Endothelial cell of umbilical vein (primary cell): Measurements from ENCODE around the gene ZNF749. TPM values are rescaled to one million over a fixed set of nuclear protein-coding genes. Genes with fewer than 3 reads are reported as not detected.
A peak's percentile ranks its signal among the peaks of the same experiment; 100 is the strongest.

Experiments
- BruUV-seq: library from RNA; stranded (reverse); fragments of 400-500 nt; replicated peaks from 2 replicates; lab custom pipeline; 2021; lab: Mats Ljungman, UMichigan
- CTCF ChIA-PET: fragments of 300-600, 350-600 bp; sonication (Branson Sonifier 250); formaldehyde crosslinking; loops from one replicate; lab custom pipeline; 2021; ENCODE audit warnings: antibody characterized with exemption, inconsistent platforms; lab: Charles Lee
- POLR2A ChIA-PET: fragments of 300-600, 350-600 bp; sonication (Branson Sonifier 250); formaldehyde crosslinking; loops from one replicate; lab custom pipeline; 2021; ENCODE audit warnings: antibody characterized with exemption, inconsistent platforms; lab: Charles Lee
- DNase-seq: peaks from one replicate; pipeline ENCODE4 v3.0.0-alpha.2; 2011; ENCODE audit warnings: low read depth, low spot score
- FAIRE-seq: peaks from 2 replicates; lab custom pipeline; 2011; peaks lifted over from hg19 to GRCh38; lab: Jason Lieb, UNC
- H2AFZ ChIP-seq: 2 replicates; pipeline ENCODE4 v1.6.0; 2012; ENCODE audit warnings: low read depth, low read length, control low read depth, inconsistent platforms
- H3K27ac ChIP-seq: 2 replicates; pipeline ENCODE4 v1.5.1; 2011; ENCODE audit warnings: low read depth, mild to moderate bottlenecking, control low read depth, low read length, moderate library complexity; ENCODE audit not compliant: insufficient read depth
- H3K27me3 ChIP-seq, 2 experiments: 2 replicates each; pipeline versions ENCODE4 v1.6.0 to v1.6.1; 2011; ENCODE audit warnings: low read length in 2 of 2, mixed read lengths in 1 of 2; ENCODE audit not compliant: control insufficient read depth in 2 of 2, insufficient read depth in 2 of 2
- H3K36me3 ChIP-seq, 2 experiments: 2 replicates in 1 of 2; 3 replicates in 1 of 2; pipeline ENCODE4 v1.5.1; 2011; ENCODE audit warnings: low read length in 2 of 2, mild to moderate bottlenecking in 1 of 2, moderate library complexity in 1 of 2; ENCODE audit not compliant: control insufficient read depth in 2 of 2, insufficient read depth in 2 of 2; ENCODE audit errors: extremely low read depth in 1 of 2
- H3K4me1 ChIP-seq: 3 replicates; pipeline ENCODE4 v1.5.1; 2011; ENCODE audit warnings: mild to moderate bottlenecking, low read length; ENCODE audit not compliant: control insufficient read depth, insufficient read depth; ENCODE audit errors: extremely low read depth
- H3K4me2 ChIP-seq: 2 replicates; pipeline ENCODE4 v1.6.1; 2011; ENCODE audit warnings: low read length, control low read depth, mixed read lengths; ENCODE audit not compliant: insufficient read depth
- H3K4me3 ChIP-seq, 3 experiments: fragments of 200-600 bp in 1 of 3; sonication (generic), shearing (Covaris generic) in 1 of 3; replicated peaks in 1 of 3; 2 replicates each; pipeline ENCODE4 v1.5.1; 2011 to 2016; ENCODE audit warnings: control low read depth in 3 of 3, low read length in 3 of 3, mild to moderate bottlenecking in 2 of 3, inconsistent platforms in 1 of 3, low read depth in 1 of 3, moderate library complexity in 1 of 3; ENCODE audit not compliant: insufficient read depth in 1 of 3
- H3K79me2 ChIP-seq: 2 replicates; pipeline ENCODE4 v1.6.0; 2012; ENCODE audit warnings: low read length, inconsistent platforms; ENCODE audit not compliant: control insufficient read depth, insufficient read depth
- H3K9ac ChIP-seq: replicated peaks from 2 replicates; pipeline ENCODE3; 2011; ENCODE audit warnings: low read length, control low read depth; ENCODE audit not compliant: insufficient read depth; ENCODE audit errors: extremely low read depth
- H3K9me1 ChIP-seq: replicated peaks from 3 replicates; pipeline ENCODE4 v1.6.0; 2011; ENCODE audit warnings: mild to moderate bottlenecking, low read length; ENCODE audit not compliant: control insufficient read depth, insufficient read depth; ENCODE audit errors: extremely low read depth
- H3K9me3 ChIP-seq: replicated peaks from 2 replicates; pipeline ENCODE4 v1.5.1; 2012; ENCODE audit warnings: low read length, inconsistent platforms; ENCODE audit not compliant: control insufficient read depth, insufficient read depth
- H4K20me1 ChIP-seq: replicated peaks from 2 replicates; pipeline ENCODE3; 2011; ENCODE audit warnings: mild to moderate bottlenecking, low read length; ENCODE audit not compliant: control insufficient read depth, insufficient read depth; ENCODE audit errors: extremely low read depth
- CTCF ChIP-seq, 2 donors: IDR thresholded peaks; 1 replicate in 1 of 2; 2 replicates in 1 of 2; pipeline ENCODE4 v1.5.1; 2011; ENCODE audit warnings: low read length in 2 of 2, mild to moderate bottlenecking in 2 of 2, moderate library complexity in 2 of 2, control low read depth in 1 of 2, inconsistent platforms in 1 of 2, low read depth in 1 of 2; ENCODE audit not compliant: insufficient read depth in 1 of 2; ENCODE audit errors: extremely low read depth in 1 of 2
- EZH2 ChIP-seq: IDR thresholded peaks from 2 replicates; pipeline ENCODE4 v1.6.1; 2012; ENCODE audit warnings: borderline replicate concordance, low read depth, mild to moderate bottlenecking, moderate library complexity, low read length, inconsistent platforms; ENCODE audit not compliant: severe bottlenecking
- FOS ChIP-seq: IDR thresholded peaks from 2 replicates; pipeline ENCODE4 v1.6.1; 2011; ENCODE audit warnings: mild to moderate bottlenecking, low read length, moderate library complexity, borderline replicate concordance; ENCODE audit not compliant: insufficient read depth
- GATA2 ChIP-seq: IDR thresholded peaks from 2 replicates; pipeline ENCODE4 v1.7.0; 2011; ENCODE audit warnings: low read depth, mild to moderate bottlenecking, moderate library complexity, mixed read lengths, low read length; ENCODE audit not compliant: insufficient read length, insufficient read depth
- JUN ChIP-seq: IDR thresholded peaks from 2 replicates; pipeline ENCODE4 v1.6.1; 2011; ENCODE audit warnings: borderline replicate concordance, low read depth; ENCODE audit not compliant: insufficient read length, insufficient read depth
- MAX ChIP-seq: IDR thresholded peaks from 2 replicates; pipeline ENCODE4 v1.6.1; 2011; ENCODE audit not compliant: insufficient read depth, insufficient read length
- MYC ChIP-seq: IDR thresholded peaks from one replicate; pipeline ENCODE4 v1.6.1; 2011; ENCODE audit warnings: mild to moderate bottlenecking, low read depth, low read length
- POLR2A ChIP-seq: IDR thresholded peaks from 2 replicates; pipeline ENCODE4 v1.6.1; 2012; ENCODE audit warnings: low read depth, mild to moderate bottlenecking, control low read depth, low read length
- POLR2AphosphoS5 ChIP-seq: IDR thresholded peaks from 2 replicates; pipeline ENCODE4 v1.6.1; 2012; ENCODE audit warnings: low read depth, mild to moderate bottlenecking, control low read depth, low read length, moderate library complexity; ENCODE audit not compliant: insufficient read depth
- dilution Hi-C: fragments of 300-500 bp; cut with MboI; formaldehyde crosslinking; loops from one replicate; pipeline ENCODE4 v1.15.0; 2019; ENCODE audit warnings: low sequenced_read_pairs; ENCODE audit not compliant: extremely low pct_ligation_motif_present
- intact Hi-C: fragments of 100-400 bp; cut with micrococcal nuclease; formaldehyde crosslinking; loops from one replicate; pipeline ENCODE4 v1.10.0; 2022
- polyA plus RNA-seq, 4 experiments: library from polyadenylated mRNA; depleted of rRNA in 3 of 4; stranded (reverse) in 3 of 4; unstranded in 1 of 4; fragments of >200 nt; gene quantifications; 2 replicates each; pipeline versions ENCODE4 v1.2.1 to v1.2.3, GENCODE V29; 2011 to 2012; ENCODE audit warnings: missing spikeins in 1 of 4
- total RNA-seq: library from RNA; stranded (reverse); gene quantifications from 2 replicates; pipeline ENCODE4 v1.2.3, GENCODE V29; 2021

Gene ZNF749
- total and polyA plus RNA-seq, 2 donors (not counting 3 experiments of a cell fraction or from before 2014, with no cell fraction given) = 8.5 to 11.5 TPM

- Histone ChIP-seq H2AFZ (peak within 1 kb of the TSS; percentile 99), H3K79me2 (peaks cover 3% of the 10 kb centered on the region), H3K9ac (peak within 1 kb of the TSS; percentile 86), H3K4me1 (peaks cover 8% of the 10 kb centered on the region), H3K27me3 (no peaks in the 10 kb centered on the region), H3K4me3 (peak within 1 kb of the TSS; percentile 91 to 99 (median 97)), H3K9me1 (no peaks in the 10 kb centered on the region), H3K36me3 (peaks cover 0 to 2% of the 10 kb centered on the region in 2 experiments), H3K9me3 (no peaks in the 10 kb centered on the region), H4K20me1 (no peaks in the 10 kb centered on the region), H3K27ac (no peak within 1 kb of the TSS), H3K4me2 (peak within 1 kb of the TSS; percentile 92)
- POLR2A ChIA-PET = no interaction called here
- peak; percentile 96 for FAIRE-seq
- dilution Hi-C loops = no loop called here
- TSS peak; percentile 29 for BruUV-seq
- TF ChIP-seq EZH2 (no peak), POLR2A (no peak), CTCF (IDR thresholded peaks at IDR 0.05; ENCODE audit: extremely low read depth in 1 of 2, insufficient read depth in 1 of 2, low read depth in 1 of 2, low read length in 2 of 2) (no peak), FOS (no peak), POLR2AphosphoS5 (no peak), GATA2 (no peak), MAX (no peak), JUN (no peak), MYC (no peak)
- peak; percentile 95 for DNase-seq
- CTCF ChIA-PET = no interaction called here
- intact Hi-C loops = loop anchor here (1.0 to 10.0 kb wide), 6 partner anchors 22 to 743 kb away; partner anchors contain the start of genes TRAPPC2B, ZNF547, ZNF548 and ZNF749
These were observed 24.1 kb upstream of the ZNF749 start, which contains the start of gene ZNF17 for GRCh38 chr19:57410877-57411671. ZNF17 (plus strand) TSS chr19:57411161; CDS start chr19:57413616, 2,455 bp downstream.
